Spleen (tissue), 13 donors: Measurements from ENCODE around the gene SPDYE11. TPM values are rescaled to one million over a fixed set of nuclear protein-coding genes. Genes with fewer than 3 reads are reported as not detected.
"Not testable (repeated sequence)": the region's sequence is repeated elsewhere in the genome, so short reads cannot be mapped to it uniquely, and the experiment has no call there.

ENCODE experiments used
- DNase-seq: peaks from one replicate; pipeline ENCODE4 v3.0.0-alpha.2; 2020
- H3K27ac ChIP-seq, 8 donors: fragments of 200-600 bp; sonication (generic) in 7 of 8; 1 replicate in 4 of 8; 2 replicates in 4 of 8; pipeline versions ENCODE4 v1.5.0 to v1.8.0; 2016 to 2021; ENCODE audit warnings: inconsistent platforms in 4 of 8, mild to moderate bottlenecking in 4 of 8, moderate library complexity in 1 of 8
- H3K27me3 ChIP-seq, 7 donors: fragments of 200-600 bp; sonication (generic) in 6 of 7; replicated peaks in 1 of 7; 1 replicate in 4 of 7; 2 replicates in 3 of 7; pipeline versions ENCODE4 v1.5.0 to v1.8.0; 2016 to 2021; ENCODE audit warnings: inconsistent platforms in 3 of 7, mild to moderate bottlenecking in 1 of 7
- H3K36me3 ChIP-seq, 6 donors: fragments of 200-600 bp; sonication (generic) in 5 of 6; 1 replicate in 4 of 6; 2 replicates in 2 of 6; pipeline versions ENCODE4 v1.5.0 to v1.8.0; 2016 to 2021; ENCODE audit warnings: inconsistent platforms in 2 of 6
- H3K4me1 ChIP-seq, 6 donors: fragments of 200-600 bp; sonication (generic) in 5 of 6; 1 replicate in 3 of 6; 2 replicates in 3 of 6; pipeline versions ENCODE4 v1.5.0 to v1.8.0; 2016 to 2021; ENCODE audit warnings: inconsistent platforms in 3 of 6
- H3K4me3 ChIP-seq, 8 donors: fragments of 200-600 bp; sonication (generic) in 7 of 8; 1 replicate in 4 of 8; 2 replicates in 4 of 8; pipeline versions ENCODE4 v1.5.0 to v1.8.0; 2016 to 2021; ENCODE audit warnings: inconsistent platforms in 4 of 8, mild to moderate bottlenecking in 4 of 8, moderate library complexity in 2 of 8
- H3K9me3 ChIP-seq, 8 donors: fragments of 200-600 bp; sonication (generic) in 7 of 8; 1 replicate in 4 of 8; 2 replicates in 4 of 8; pipeline versions ENCODE4 v1.5.0 to v1.8.0; 2016 to 2021; ENCODE audit warnings: inconsistent platforms in 4 of 8
- POLR2A ChIP-seq, 3 donors: fragments of 450-650 bp; IDR thresholded peaks; one replicate each; pipeline ENCODE4 v1.5.1; 2017; ENCODE audit warnings: antibody characterized with exemption in 3 of 3, mild to moderate bottlenecking in 1 of 3
- POLR2AphosphoS5 ChIP-seq, 3 donors: sonication (generic); formaldehyde crosslinking; IDR thresholded peaks; one replicate each; pipeline ENCODE4 v1.5.1; 2017; ENCODE audit warnings: antibody characterized with exemption in 3 of 3
- WGBS, 5 donors: extraction: QIAGEN DNeasy Blood & Tissue Kit in 3 of 5; methylation state at CpG; one replicate each; pipeline versions ENCODE4 v1.1.5 to v1.1.7; 2013 to 2018; 5-methylcytosine and 5-hydroxymethylcytosine counted together
- intact Hi-C: fragments of 100-400 bp; cut with DNase I; formaldehyde crosslinking; loops from one replicate; pipeline ENCODE4 v1.15.0; 2023; ENCODE audit warnings: low total_unique reads
- long read RNA-seq, 2 donors: transcript quantifications; one replicate each; lab custom pipeline, GENCODE V29; 2026
- polyA plus RNA-seq, 3 donors: library from polyadenylated mRNA; stranded (reverse); fragments of 200-250 nt; gene quantifications; one replicate each; pipeline ENCODE4 v1.2.1, GENCODE V29; 2013
- total RNA-seq, 7 donors: library from RNA; depleted of rRNA in 3 of 7; stranded (reverse); fragments of >200 nt in 3 of 7; fragmentation: NEBNext Ultra II Directional in 4 of 7; extraction: Animal tissue kit (Norgen Biotek cat#: 25700) in 4 of 7; gene quantifications; one replicate each; pipeline versions ENCODE4 v1.1.0 to v1.2.1, GENCODE V29; 2016 to 2021
- TF ChIP-seq, protein P1 (sequence below), 11 experiments: fragments of 200-600 bp in 7 of 11; fragments of 450-650 bp in 4 of 11; sonication (generic) in 4 of 11; IDR thresholded peaks in 8 of 11; conservative IDR thresholded peaks in 3 of 11; 1 replicate in 7 of 11; 2 replicates in 4 of 11; pipeline versions ENCODE4 v1.4.0 to v1.8.0; 2016 to 2021; ENCODE audit warnings: antibody characterized with exemption in 11 of 11, inconsistent platforms in 4 of 11, mild to moderate bottlenecking in 1 of 11
- donor health status: healthy with polysubstance abuse.
- donor health status: DM: no; HTN: no; CAD: no; lungs with moderate emphysema.
- donor health status: DM: no; HTN: no; CAD: no.
- donor health status: Bipolar disorder and iron deficiency.
- donor health status: healthy.
- donor health status: DM: no; HTN: no; CAD: no.
- donor health status: DM: yes; HTN: yes; CAD: no.

The SPDYE11 gene, protein sequence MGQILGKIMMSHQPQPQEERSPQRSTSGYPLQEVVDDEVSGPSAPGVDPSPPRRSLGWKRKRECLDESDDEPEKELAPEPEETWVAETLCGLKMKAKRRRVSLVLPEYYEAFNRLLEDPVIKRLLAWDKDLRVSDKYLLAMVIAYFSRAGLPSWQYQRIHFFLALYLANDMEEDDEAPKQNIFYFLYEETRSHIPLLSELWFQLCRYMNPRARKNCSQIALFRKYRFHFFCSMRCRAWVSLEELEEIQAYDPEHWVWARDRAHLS
- total RNA-seq: not detected
- polyA plus RNA-seq: not detected
- long read RNA-seq, donor 1: 0 reads
- long read RNA-seq, donor 2: 0 reads

- H3K4me3 ChIP-seq, H3K4me1 ChIP-seq, H3K9me3 ChIP-seq, H3K27me3 ChIP-seq, DNase-seq, H3K27ac ChIP-seq, H3K36me3 ChIP-seq, intact Hi-C loops: not testable (repeated sequence)
- WGBS, 5 donors: no CpG with 5 or more reads among the region's 8 CpGs
Measured at GRCh38 chr7:73057811-73058210, at the start of gene SPDYE11. SPDYE11 (minus strand) TSS chr7:73057911; CDS start chr7:73056111, 1,800 bp downstream.

- H3K27me3 ChIP-seq: not testable (repeated sequence)
- no CpG with 5 or more reads among the region's 8 CpGs for WGBS, 5 donors
Measured at GRCh38 chr7:73085938-73086337, 28.2 kb upstream of the SPDYE11 start, which contains the start of gene SPDYE9. SPDYE9 (minus strand) TSS chr7:73086038; CDS start chr7:73084238, 1,800 bp downstream.

GRCh38 chr7:73029666-73030065 is 28.0 kb downstream of the SPDYE11 start, which contains the start of gene SPDYE8:
SPDYE8 (minus strand) TSS chr7:73029766; CDS start chr7:73027966, 1,800 bp downstream.
- WGBS, 5 donors: no CpG with 5 or more reads among the region's 8 CpGs
- not testable (repeated sequence) for H3K4me1 ChIP-seq

More at GRCh38 chr7:73085938-73086337, 28.2 kb upstream of the SPDYE11 start, which contains the start of gene SPDYE9:
- H3K9me3 ChIP-seq, H3K36me3 ChIP-seq, DNase-seq, H3K4me1 ChIP-seq, intact Hi-C loops, H3K4me3 ChIP-seq, H3K27ac ChIP-seq: not testable (repeated sequence)

DNA sequence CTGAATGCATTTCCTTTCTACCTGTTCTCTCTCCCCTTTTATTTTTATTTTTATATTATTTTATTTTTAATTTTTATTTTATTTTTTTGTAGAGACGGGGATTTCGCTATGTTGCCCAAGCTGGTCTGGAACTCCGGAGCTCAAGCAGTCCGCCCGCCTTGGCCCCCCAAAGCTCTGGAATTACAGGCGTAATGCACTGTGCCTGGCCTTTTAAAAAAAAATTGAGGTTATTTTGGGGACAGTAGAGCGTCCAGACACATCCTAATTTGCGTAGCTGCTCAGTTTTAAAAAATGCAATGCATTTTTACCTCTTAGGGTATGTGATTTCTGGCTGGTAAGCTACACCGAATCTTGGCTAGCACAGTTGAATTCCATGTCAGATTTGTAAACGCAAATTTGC is 51.2 kb downstream of the SPDYE11 start:
- H3K36me3 ChIP-seq, H3K27me3 ChIP-seq, H3K9me3 ChIP-seq, intact Hi-C loops: not testable (repeated sequence)
- Histone ChIP-seq H3K4me3 (peak overlapping the region in 5 of 8 donors; percentile 23 to 76 (median 66)), H3K4me1 (peaks cover 3 to 15% (median 7%) of the 10 kb centered on the region in 6 donors), H3K27ac (peak overlapping the region in 4 of 8 donors; percentile 90 to 96 (median 91))
- 15 to 24% (median 17%) methylated on average over 10 of the region's 10 CpGs for WGBS, 5 donors
- DNase-seq: peak; percentile 79

More at GRCh38 chr7:73029666-73030065, 28.0 kb downstream of the SPDYE11 start, which contains the start of gene SPDYE8:
- H3K9me3 ChIP-seq, H3K27ac ChIP-seq, H3K27me3 ChIP-seq, H3K36me3 ChIP-seq, H3K4me3 ChIP-seq, DNase-seq, intact Hi-C loops: not testable (repeated sequence)

DNA sequence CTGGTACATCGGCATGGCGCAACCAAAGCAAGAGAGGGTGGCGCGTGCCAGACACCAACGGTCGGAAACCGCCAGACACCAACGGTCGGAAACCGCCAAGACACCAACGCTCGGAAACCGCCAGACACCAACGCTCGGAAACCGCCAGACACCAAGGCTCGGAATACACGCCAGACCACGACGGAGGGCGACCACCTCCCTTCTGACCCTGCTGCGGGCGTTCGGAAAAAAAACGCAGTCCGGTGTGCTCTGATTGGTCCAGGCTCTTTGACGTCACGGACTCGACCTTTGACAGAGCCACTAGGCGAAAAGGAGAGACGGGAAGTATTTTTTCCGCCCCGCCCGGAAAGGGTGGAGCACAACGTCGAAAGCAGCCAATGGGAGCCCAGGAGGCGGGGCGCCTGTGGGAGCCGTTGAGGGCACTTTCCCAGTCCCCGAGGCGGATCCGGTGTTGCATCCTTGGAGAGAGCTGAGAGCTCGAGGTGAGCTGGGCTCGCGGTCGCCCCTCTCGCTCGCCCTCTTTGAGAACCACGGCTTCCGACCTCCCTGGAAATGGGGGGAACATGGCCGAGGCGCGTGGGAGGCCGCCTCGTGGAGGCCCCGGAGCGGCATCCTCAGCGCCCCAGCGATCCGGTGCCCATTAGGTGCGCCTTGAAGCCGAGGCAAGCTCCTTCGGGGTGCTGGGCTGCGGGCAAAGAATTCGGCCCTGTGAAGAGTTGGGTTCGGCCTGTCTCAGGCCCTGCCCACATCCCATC is 51.8 kb downstream of the SPDYE11 start:
- peak; percentile 94 for DNase-seq
- intact Hi-C loops, H3K9me3 ChIP-seq, H3K27me3 ChIP-seq, H3K36me3 ChIP-seq: not testable (repeated sequence)
- H3K4me3 ChIP-seq: peak overlapping the region; percentile 45 to 76 (median 64)
- H3K4me1 ChIP-seq: peaks cover 3 to 15% (median 7%) of the 10 kb centered on the region in 6 donors
- TF ChIP-seq POLR2A (IDR thresholded peaks at IDR 0.05): peak; percentile 55 to 85 (median 65)
- TF ChIP-seq, protein P1, sequence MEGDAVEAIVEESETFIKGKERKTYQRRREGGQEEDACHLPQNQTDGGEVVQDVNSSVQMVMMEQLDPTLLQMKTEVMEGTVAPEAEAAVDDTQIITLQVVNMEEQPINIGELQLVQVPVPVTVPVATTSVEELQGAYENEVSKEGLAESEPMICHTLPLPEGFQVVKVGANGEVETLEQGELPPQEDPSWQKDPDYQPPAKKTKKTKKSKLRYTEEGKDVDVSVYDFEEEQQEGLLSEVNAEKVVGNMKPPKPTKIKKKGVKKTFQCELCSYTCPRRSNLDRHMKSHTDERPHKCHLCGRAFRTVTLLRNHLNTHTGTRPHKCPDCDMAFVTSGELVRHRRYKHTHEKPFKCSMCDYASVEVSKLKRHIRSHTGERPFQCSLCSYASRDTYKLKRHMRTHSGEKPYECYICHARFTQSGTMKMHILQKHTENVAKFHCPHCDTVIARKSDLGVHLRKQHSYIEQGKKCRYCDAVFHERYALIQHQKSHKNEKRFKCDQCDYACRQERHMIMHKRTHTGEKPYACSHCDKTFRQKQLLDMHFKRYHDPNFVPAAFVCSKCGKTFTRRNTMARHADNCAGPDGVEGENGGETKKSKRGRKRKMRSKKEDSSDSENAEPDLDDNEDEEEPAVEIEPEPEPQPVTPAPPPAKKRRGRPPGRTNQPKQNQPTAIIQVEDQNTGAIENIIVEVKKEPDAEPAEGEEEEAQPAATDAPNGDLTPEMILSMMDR (IDR thresholded peaks at IDR 0.05 in 8 of 11, conservative IDR thresholded peaks at IDR 0.05 in 3 of 11): peak in 1 of 11 experiments; percentile 19
- peak; percentile 82 to 98 (median 94) for TF ChIP-seq POLR2AphosphoS5 (IDR thresholded peaks at IDR 0.05)
- H3K27ac ChIP-seq: peak overlapping the region; percentile 73 to 96 (median 90)
- WGBS, 5 donors: 0 to 1% (median 0%) methylated on average over 14 to 50 of the region's 66 CpGs

GRCh38 chr7:73005356-73005692 is 52.4 kb downstream of the SPDYE11 start:
- peak overlapping the region; percentile 73 to 96 (median 90) for H3K27ac ChIP-seq
- H3K36me3 ChIP-seq, H3K27me3 ChIP-seq, intact Hi-C loops, H3K9me3 ChIP-seq: not testable (repeated sequence)
- peak overlapping the region; percentile 45 to 76 (median 64) for H3K4me3 ChIP-seq
- 0 to 1% (median 0%) methylated on average over 16 to 18 of the region's 30 CpGs; no CpG with 5 or more reads in 1 of the 5 donors for WGBS, 5 donors
- peaks cover 3 to 15% (median 7%) of the 10 kb centered on the region in 6 donors for H3K4me1 ChIP-seq
- DNase-seq: peak; percentile 94

DNA sequence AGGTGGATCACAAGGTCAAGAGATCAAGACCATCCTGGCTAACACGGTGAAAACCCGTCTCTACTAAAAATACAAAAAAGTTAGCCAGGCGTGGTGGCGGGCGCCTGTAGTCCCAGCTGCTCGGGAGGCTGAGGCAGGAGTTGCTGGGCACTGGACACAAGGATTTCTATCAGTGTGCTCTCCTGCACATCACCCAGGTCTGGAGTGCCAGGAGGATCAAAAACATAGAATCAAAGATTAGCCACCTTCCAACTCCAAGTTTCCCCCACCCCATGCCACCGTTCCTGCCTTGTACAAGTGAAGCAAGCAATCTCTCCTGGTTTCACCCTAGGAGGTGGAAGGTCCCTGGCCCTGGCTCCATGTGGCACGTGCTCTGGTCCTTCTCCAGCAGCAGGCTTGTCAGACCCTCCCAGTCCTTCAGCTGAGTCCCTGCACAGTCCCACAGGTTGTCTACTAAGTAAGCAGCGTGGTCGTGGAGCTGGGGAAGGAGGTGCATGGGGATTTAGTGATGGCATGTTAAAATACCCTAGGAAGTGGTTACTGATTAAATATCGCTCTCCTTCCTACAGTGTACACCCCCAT is 59.7 kb downstream of the SPDYE11 start:
- H3K27ac ChIP-seq, H3K27me3 ChIP-seq, intact Hi-C loops, H3K4me3 ChIP-seq, H3K9me3 ChIP-seq, H3K36me3 ChIP-seq, H3K4me1 ChIP-seq, DNase-seq: not testable (repeated sequence)
- WGBS, 5 donors: no CpG with 5 or more reads among the region's 11 CpGs
